BLaER1 treated with 17β-estradiol and CSF1 and Interleukin-3, amounts not matched to agents 10 nM and 100 nM (cell line): ENCODE data around the gene ACTMAP.
"Not testable (repeated sequence)": the region's sequence is repeated elsewhere in the genome, so short reads cannot be mapped to it uniquely, and the experiment has no call there.

Experiments
- H3K27ac ChIP-seq, 11 experiments: shearing (Covaris generic); formaldehyde crosslinking; 2 replicates each; pipeline ENCODE4 v1.8.1; 2022
- H3K27me3 ChIP-seq, 11 experiments: shearing (Covaris generic); formaldehyde crosslinking; 2 replicates each; pipeline ENCODE4 v1.8.1; 2022
- H3K36me3 ChIP-seq, 11 experiments: shearing (Covaris generic); formaldehyde crosslinking; 2 replicates each; pipeline ENCODE4 v1.8.1; 2022
- H3K4me1 ChIP-seq, 10 experiments: shearing (Covaris generic); formaldehyde crosslinking; 2 replicates each; pipeline ENCODE4 v1.8.1; 2022
- H3K4me2 ChIP-seq, 11 experiments: shearing (Covaris generic); formaldehyde crosslinking; 2 replicates each; pipeline ENCODE4 v1.8.1; 2022
- H3K4me3 ChIP-seq, 10 experiments: shearing (Covaris generic); formaldehyde crosslinking; 2 replicates each; pipeline ENCODE4 v1.8.1; 2022
- H3K9ac ChIP-seq, 11 experiments: shearing (Covaris generic); formaldehyde crosslinking; 2 replicates each; pipeline ENCODE4 v1.8.1; 2022
- H3K9me3 ChIP-seq, 11 experiments: shearing (Covaris generic); formaldehyde crosslinking; replicated peaks in 1 of 11; 2 replicates each; pipeline ENCODE4 v1.8.1; 2022
- H4K20me1 ChIP-seq, 11 experiments: shearing (Covaris generic); formaldehyde crosslinking; 2 replicates each; pipeline ENCODE4 v1.8.1; 2022
- Cebpa-rat ChIP-seq, 11 experiments: shearing (Covaris generic); IDR thresholded peaks; 2 replicates each; pipeline ENCODE4 v1.8.1; 2022

Gene ACTMAP

DNA sequence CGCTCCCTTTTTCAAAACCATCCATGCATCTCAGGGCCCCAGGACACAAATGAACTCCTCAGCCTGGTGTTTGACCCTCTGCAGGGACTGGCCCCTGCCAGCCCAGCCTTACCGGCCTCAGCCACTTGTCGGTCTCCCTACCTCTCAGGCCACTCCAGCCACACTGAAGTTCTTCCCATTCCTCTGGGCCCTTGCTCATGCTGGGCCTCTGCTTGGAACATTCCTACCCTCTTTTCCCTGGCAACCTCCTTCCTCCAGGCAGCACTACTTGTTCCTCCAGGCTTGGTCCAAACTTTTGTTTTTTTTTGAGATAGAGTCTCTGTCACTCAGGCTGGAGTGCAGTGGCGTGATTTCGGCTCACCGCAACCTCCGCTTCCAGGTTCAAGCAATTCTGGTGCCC is 41.1 kb upstream of the ACTMAP start:
- Histone ChIP-seq H3K4me2 (peak overlapping the region in 3 of 11 experiments; percentile 13 to 22 (median 20); a peak in 6 of 22 replicates), H3K36me3 (peaks cover 0 to 75% (median 18%) of the 10 kb centered on the region in 11 experiments; a peak in 16 of 22 replicates), H3K9ac (0 out of 22 replicates have a peak overlapping the region, but pooled peaks of 1 of the 11 experiments have one; percentile 29), H3K4me3 (no peak overlapping the region), H3K27ac (no peak overlapping the region), H4K20me1 (0 out of 22 replicates have a peak, but pooled peaks cover 0 to 4% (median 0%) of the 10 kb centered on the region in 11 experiments), H3K9me3 (no peaks in the 10 kb centered on the region), H3K27me3 (no peaks in the 10 kb centered on the region), H3K4me1 (peaks cover 0 to 26% (median 16%) of the 10 kb centered on the region in 10 experiments; a peak in 14 of 20 replicates)
- no peak for TF ChIP-seq Cebpa-rat (IDR thresholded peaks at IDR 0.05)

DNA sequence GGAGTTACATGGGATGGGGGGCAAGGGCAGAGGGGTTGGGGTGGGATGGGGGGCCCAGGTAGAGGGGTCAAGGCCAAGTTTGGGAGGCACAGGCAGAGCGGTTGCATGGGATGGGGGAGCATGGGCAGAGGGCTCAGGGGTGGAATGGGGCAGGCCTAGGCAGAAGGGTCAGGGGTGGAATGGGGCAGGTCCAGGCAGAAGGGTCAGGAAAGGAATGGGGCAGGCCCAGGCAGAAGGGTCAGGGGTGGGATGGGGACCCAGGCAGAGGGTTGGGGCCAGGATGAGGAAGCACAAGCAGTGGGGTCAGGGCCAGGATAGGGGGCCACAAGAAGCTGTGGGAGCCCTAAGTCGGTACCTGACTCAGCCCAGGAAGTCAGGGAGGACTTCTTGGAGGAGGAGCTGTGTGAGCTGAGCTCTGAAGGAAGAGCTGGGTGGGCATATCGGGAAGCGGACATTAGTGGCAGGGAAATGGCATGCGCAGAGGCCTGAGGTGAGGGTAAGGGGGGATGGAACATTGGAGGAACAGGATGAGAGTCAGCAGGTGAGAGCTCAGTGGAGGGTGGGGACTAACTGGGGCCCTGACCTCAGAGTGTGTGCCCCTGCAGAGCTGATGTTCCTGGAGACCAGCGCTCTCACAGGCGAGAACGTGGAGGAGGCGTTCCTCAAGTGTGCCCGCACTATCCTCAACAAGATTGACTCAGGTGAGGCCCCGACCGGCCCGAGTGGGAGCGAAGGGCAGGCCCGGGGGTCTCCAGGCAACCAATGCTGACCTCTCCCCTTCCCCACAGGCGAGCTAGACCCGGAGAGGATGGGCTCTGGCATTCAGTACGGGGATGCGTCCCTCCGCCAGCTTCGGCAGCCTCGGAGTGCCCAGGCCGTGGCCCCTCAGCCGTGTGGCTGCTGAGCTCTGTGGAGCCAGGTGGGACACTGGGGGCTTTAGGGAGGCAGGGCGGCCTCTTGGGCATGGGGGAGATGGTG is 36.1 kb upstream of the ACTMAP start:
- H3K9me3 ChIP-seq: no peaks in the 10 kb centered on the region
- no peak overlapping the region for H3K4me2 ChIP-seq

GRCh38 chr19:40785526-40785925 is 35.2 kb upstream of the ACTMAP start:
- H3K4me2 ChIP-seq: no peak overlapping the region
- no peak overlapping the region for H3K27ac ChIP-seq
- H3K4me1 ChIP-seq: peaks cover 0 to 11% (median 6%) of the 10 kb centered on the region in 10 experiments; a peak in 8 of 20 replicates
- no peaks in the 10 kb centered on the region for H4K20me1 ChIP-seq
- H3K36me3 ChIP-seq: peaks cover 0 to 86% (median 15%) of the 10 kb centered on the region in 11 experiments; a peak in 13 of 22 replicates
- no peaks in the 10 kb centered on the region for H3K9me3 ChIP-seq
- no peaks in the 10 kb centered on the region for H3K27me3 ChIP-seq
- H3K4me3 ChIP-seq: no peak overlapping the region
- no peak overlapping the region for H3K9ac ChIP-seq
- no peak for TF ChIP-seq Cebpa-rat (IDR thresholded peaks at IDR 0.05)

More for the DNA sequence above, 36.1 kb upstream of the ACTMAP start:
- no peak for TF ChIP-seq Cebpa-rat (IDR thresholded peaks at IDR 0.05)
- H3K9ac ChIP-seq: no peak overlapping the region
- H3K4me3 ChIP-seq: no peak overlapping the region
- 0 out of 22 replicates have a peak, but pooled peaks cover 0 to 1% (median 0%) of the 10 kb centered on the region in 11 experiments for H4K20me1 ChIP-seq
- no peak overlapping the region for H3K27ac ChIP-seq
- peaks cover 0 to 91% (median 15%) of the 10 kb centered on the region in 11 experiments; a peak in 15 of 22 replicates for H3K36me3 ChIP-seq
- peaks cover 0 to 10% (median 3%) of the 10 kb centered on the region in 10 experiments; a peak in 12 of 20 replicates for H3K4me1 ChIP-seq
- H3K27me3 ChIP-seq: no peaks in the 10 kb centered on the region

DNA sequence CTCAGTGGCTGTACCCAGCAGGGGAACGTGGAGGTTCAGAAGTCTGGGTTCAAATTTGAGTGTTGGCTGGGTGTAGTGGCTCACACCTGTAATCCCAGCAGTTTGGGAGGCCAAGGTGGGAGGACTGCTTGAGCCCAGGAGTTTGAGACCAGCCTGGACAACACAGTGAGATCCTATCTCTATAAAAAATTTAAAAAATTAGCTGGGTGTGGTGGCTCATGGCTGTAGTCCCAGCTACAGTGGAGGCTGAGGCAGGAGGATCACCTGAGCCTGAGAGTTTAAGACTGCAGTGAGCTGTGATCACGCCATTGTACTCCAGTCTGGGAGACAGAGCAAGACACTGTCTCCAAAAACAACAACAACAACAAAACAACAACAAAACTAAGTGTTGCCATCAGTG is 33.9 kb upstream of the ACTMAP start:
- not testable (repeated sequence) for H3K27ac ChIP-seq, H3K9ac ChIP-seq, H3K27me3 ChIP-seq, H3K4me2 ChIP-seq, H4K20me1 ChIP-seq, H3K4me3 ChIP-seq, H3K9me3 ChIP-seq
- Histone ChIP-seq H3K36me3 (peaks cover 0 to 79% (median 10%) of the 10 kb centered on the region in 11 experiments; a peak in 11 of 22 replicates), H3K4me1 (peaks cover 10 to 25% (median 17%) of the 10 kb centered on the region in 10 experiments)

GRCh38 chr19:40783711-40784110 is 33.4 kb upstream of the ACTMAP start:
- no peaks in the 10 kb centered on the region for H3K9me3 ChIP-seq
- no peak overlapping the region for H3K27ac ChIP-seq
- H3K4me1 ChIP-seq: peaks cover 15 to 30% (median 22%) of the 10 kb centered on the region in 10 experiments
- H3K4me2 ChIP-seq: no peak overlapping the region
- peaks cover 0 to 3% (median 0%) of the 10 kb centered on the region in 11 experiments; a peak in 1 of 22 replicates for H4K20me1 ChIP-seq
- no peak overlapping the region for H3K9ac ChIP-seq
- H3K27me3 ChIP-seq: no peaks in the 10 kb centered on the region
- no peak for TF ChIP-seq Cebpa-rat (IDR thresholded peaks at IDR 0.05)
- H3K4me3 ChIP-seq: no peak overlapping the region
- peaks cover 0 to 74% (median 10%) of the 10 kb centered on the region in 11 experiments; a peak in 11 of 22 replicates for H3K36me3 ChIP-seq

GRCh38 chr19:40781140-40781539 is 30.9 kb upstream of the ACTMAP start:
- Histone ChIP-seq H3K36me3 (peaks cover 0 to 49% (median 6%) of the 10 kb centered on the region in 11 experiments; a peak in 10 of 22 replicates), H3K27me3 (no peaks in the 10 kb centered on the region), H3K4me1 (peaks cover 26 to 39% (median 29%) of the 10 kb centered on the region in 10 experiments), H3K9me3 (no peaks in the 10 kb centered on the region), H3K27ac (no peak overlapping the region), H4K20me1 (peaks cover 0 to 10% (median 4%) of the 10 kb centered on the region in 11 experiments; a peak in 8 of 22 replicates), H3K4me3 (no peak overlapping the region), H3K9ac (no peak overlapping the region), H3K4me2 (peak overlapping the region in 1 of 11 experiments; percentile 40; a peak in 1 of 22 replicates)
- no peak for TF ChIP-seq Cebpa-rat (IDR thresholded peaks at IDR 0.05)

- no peaks in the 10 kb centered on the region for H3K27me3 ChIP-seq
- H3K4me2 ChIP-seq: 0 out of 22 replicates have a peak overlapping the region, but pooled peaks of 1 of the 11 experiments have one; percentile 89
- H4K20me1 ChIP-seq: peaks cover 0 to 10% (median 5%) of the 10 kb centered on the region in 11 experiments; a peak in 8 of 22 replicates
- H3K4me1 ChIP-seq: peaks cover 31 to 44% (median 35%) of the 10 kb centered on the region in 10 experiments
- no peak overlapping the region for H3K27ac ChIP-seq
- H3K4me3 ChIP-seq: no peak overlapping the region
- peaks cover 0 to 48% (median 6%) of the 10 kb centered on the region in 11 experiments; a peak in 10 of 22 replicates for H3K36me3 ChIP-seq
- no peak for TF ChIP-seq Cebpa-rat (IDR thresholded peaks at IDR 0.05)
- no peak overlapping the region for H3K9ac ChIP-seq
- H3K9me3 ChIP-seq: no peaks in the 10 kb centered on the region
These were observed 30.3 kb upstream of the ACTMAP start for GRCh38 chr19:40780582-40780981.

DNA sequence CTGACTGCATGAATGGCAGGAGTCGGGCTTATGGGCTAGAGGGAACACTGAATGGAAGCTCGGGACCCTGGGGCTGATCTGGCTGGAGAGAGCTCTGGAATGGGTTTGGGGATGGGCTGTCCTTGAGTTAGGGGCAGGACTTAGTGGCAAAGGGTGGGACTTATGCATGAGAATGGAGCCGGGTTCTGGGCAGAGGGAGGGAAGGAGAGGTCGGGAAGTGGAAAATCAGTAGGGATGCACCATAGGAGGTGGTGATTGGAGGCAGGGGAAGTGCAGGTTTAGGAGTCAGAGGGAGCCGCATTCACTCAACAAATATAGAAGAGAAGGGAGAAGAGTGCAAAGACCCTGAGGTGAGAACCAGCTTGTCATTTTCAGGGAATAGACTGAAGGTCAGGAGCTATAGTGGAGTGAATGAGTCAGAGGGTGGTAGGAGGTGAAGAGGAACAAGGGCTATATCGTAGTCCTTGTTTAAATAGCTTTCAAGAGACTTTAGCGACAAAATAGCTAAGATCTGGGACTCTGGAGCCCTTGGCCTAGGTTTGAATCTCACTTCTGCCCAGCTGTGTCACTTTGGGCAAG is 28.5 kb upstream of the ACTMAP start:
- TF ChIP-seq Cebpa-rat (IDR thresholded peaks at IDR 0.05): no peak
- peak overlapping the region; percentile 85 to 95 (median 91) for H3K9ac ChIP-seq

More for the DNA sequence above, 28.5 kb upstream of the ACTMAP start:
- no peaks in the 10 kb centered on the region for H3K27me3 ChIP-seq
- peak overlapping the region; percentile 61 to 75 (median 66) for H3K4me3 ChIP-seq
- peak overlapping the region; percentile 82 to 100 (median 98) for H3K27ac ChIP-seq
- peak overlapping the region; percentile 73 to 97 (median 94) for H3K4me2 ChIP-seq
- peaks cover 46 to 62% (median 51%) of the 10 kb centered on the region in 10 experiments for H3K4me1 ChIP-seq
- H3K36me3 ChIP-seq: peaks cover 0 to 30% (median 6%) of the 10 kb centered on the region in 11 experiments; a peak in 9 of 22 replicates
- no peaks in the 10 kb centered on the region for H3K9me3 ChIP-seq
- H4K20me1 ChIP-seq: peaks cover 0 to 13% (median 7%) of the 10 kb centered on the region in 11 experiments; a peak in 8 of 22 replicates
